GM21423 (cell line): ENCODE data around the gene CCDC137.
A peak's percentile ranks its signal among the peaks of the same experiment; 100 is the strongest.
"Not testable (repeated sequence)": the region's sequence is repeated elsewhere in the genome, so short reads cannot be mapped to it uniquely, and the experiment has no call there.

Experiments
- ATAC-seq: cut with Tn5 transposase; IDR thresholded peaks from one replicate; pipeline ENCODE4 v1.9.1; 2021; ENCODE audit warnings: mild to moderate bottlenecking, moderate library complexity; ENCODE audit not compliant: unreplicated experiment

The CCDC137 gene

DNA sequence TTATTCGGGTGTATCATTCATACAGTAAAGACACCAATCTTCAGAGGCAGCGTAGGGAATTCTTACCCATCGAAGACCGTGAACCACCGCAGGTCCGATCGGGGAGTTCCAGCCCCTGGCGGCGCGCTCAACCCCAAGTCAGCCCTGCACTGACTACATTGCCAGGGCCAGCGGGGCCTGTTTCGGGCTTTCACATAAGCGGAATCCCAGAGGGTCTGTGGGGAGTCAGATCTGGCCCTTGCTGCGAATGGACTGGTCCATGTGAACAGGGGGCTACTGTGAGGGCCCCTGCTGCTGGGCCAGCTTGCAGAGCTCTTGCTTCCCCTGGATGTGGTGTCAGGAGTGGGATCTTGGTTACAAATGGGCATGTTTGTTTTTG is 17.8 kb upstream of the CCDC137 start:
- ATAC-seq: no peak

GRCh38 chr17:81650951-81651350 is 15.6 kb upstream of the CCDC137 start:
- ATAC-seq: no peak

DNA sequence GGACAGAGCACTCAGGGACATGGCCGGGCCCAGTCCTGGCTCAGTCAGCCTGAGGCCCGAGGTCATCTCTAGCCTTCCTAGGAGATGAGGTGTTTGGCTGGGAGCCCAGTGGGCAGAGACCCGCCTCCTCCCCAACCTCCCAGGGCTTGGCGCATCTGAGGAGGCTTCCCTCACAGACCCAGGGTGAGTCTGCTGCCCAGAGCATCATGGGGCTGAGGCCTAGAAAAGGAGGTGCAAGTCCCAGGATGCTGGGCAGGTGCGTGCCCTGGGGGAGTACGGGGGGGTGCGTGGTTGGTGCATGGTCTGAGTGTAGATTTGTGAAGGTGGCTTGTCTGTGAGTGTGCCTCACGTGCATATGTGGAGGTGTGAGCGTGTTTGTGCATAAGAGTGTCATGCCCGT is 14.8 kb upstream of the CCDC137 start:
- ATAC-seq: no peak

DNA sequence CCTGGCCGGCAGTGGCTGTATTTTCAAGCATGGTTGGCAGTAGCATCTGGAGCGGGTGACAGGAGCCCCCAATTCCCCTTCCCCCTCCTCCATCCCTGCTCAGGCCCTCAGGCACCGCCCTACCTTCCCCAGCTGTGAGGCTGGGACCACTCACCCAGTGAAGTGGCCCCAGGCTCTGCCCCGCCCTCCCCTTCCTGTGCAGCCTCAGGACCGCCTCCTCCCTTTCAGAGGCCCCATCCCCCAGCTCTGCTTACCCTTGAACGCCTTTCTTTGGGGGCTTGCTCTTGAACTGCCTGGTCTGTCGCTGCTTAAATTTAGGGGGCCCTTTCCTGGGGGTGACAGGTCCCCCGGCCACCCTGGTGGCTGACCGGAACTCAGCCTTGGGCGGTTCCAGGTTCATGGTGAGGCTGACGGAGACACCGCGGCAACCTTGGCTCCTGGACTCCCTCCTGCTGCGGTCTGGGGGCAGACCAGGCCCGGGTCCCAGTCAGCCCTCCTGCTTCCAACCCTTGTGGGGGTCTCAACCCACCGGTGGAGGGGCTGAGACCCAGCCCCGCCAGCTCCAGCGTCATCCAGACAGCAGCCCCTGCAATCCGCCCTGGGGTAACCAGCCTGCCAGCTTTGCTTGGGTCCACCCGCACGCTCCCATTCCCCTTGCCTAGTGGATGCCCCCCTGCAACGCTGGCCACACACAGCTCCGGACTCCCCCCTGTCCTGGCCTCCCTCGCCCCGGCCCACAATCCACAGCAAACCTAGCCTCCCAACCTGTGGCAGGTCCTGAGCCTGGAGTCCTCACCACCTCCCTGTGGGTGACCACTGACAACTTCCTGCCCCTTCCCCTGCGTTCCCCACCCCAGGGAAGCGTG is 13.4 kb upstream of the CCDC137 start:
- no peak for ATAC-seq

DNA sequence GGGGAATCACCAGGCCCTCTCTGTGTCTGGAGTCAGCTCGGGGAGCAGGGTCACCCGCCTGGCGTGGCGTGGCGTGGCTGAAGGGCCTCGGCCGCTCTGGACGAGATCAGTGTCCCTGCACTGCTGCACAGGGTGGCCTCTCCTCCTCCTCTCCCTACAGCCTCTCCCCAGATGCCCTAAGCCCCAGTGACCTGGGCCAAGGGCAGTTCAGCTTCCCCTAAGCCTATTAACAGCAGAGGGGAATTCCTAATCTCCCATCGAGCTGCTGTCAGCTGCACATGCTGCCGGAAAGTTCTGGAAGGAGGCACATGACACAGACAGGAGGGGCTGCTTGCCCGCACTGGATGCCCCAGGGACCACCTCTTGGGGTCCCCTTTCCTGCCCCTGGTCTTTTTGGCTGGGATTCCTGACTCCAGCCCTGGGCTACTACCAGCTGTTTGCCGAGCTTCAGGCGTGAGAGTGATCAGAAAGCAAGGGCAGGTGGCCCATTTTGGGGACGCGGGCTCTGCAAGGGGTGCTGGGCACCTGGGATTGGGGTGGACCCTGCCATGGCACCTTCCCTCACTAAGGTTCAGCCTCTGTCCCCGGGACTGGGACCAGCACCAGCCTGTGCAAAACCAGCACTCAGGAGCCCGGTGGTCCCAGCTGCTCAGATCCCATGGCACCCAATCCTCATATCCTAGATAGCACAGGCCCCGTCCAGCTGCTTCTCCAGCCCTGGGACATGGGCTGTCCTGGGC is 11.0 kb upstream of the CCDC137 start:
- ATAC-seq: no peak

DNA sequence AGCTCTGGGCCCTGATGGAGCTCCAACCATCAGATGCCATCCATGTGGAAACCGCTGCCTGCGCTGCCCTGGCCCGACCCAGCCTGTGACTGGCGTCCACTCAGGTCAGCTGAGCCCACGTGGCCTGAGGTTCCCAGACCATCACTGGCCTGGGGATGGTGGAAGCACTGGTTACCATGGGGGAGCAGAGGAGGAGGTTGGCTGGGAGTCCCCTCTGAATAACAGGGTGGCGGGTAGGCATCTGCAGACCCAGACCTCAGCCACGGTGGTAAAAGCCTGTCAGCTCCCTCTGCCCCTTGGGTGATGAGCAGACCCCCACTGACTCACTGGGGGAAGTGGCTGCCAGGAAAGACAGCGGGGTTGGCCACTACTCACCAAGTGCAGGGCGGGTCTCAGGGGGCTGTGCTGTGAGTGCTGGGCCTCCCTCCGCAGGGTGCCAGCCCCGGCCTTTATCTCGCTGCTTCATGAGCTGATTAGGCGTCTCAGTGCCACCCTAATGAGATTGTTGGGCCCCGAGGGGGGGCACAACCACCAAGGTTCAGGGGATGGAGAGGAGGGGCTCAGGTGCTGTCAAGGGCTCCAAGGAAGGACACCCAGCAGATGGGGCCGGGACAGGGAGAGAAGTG is 10.3 kb upstream of the CCDC137 start, which contains the start of gene PDE6G:
PDE6G (minus strand) TSS at position 425 of the 626 bp plus-strand sequence. CDS start 3,237 bp downstream, outside the sequence.
- ATAC-seq: no peak

GRCh38 chr17:81656835-81657234 is 9.7 kb upstream of the CCDC137 start:
- no peak for ATAC-seq

GRCh38 chr17:81659038-81659437 is 7.5 kb upstream of the CCDC137 start:
- no peak for ATAC-seq

- ATAC-seq: no peak
Measured at GRCh38 chr17:81660441-81660840, 6.1 kb upstream of the CCDC137 start.

DNA sequence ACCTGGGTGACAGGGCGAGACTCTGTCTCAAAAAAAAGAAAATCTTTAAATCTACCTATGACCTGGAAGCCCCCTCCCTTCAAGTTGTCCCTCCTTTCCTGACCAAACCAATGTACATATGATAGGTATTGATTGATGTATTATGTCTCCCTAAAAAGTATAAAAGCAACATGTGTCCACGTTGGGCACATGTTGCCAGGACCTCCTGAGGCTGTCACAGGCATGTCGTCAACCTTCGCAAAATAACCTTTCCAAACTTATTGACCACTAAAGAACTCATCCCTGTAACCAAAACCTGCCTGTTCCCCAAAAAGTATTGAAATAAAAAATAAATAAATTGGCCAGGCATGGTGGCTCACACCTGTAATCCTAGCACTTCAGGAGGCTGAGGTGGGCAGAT is 4.5 kb upstream of the CCDC137 start:
- ATAC-seq: no peak

DNA sequence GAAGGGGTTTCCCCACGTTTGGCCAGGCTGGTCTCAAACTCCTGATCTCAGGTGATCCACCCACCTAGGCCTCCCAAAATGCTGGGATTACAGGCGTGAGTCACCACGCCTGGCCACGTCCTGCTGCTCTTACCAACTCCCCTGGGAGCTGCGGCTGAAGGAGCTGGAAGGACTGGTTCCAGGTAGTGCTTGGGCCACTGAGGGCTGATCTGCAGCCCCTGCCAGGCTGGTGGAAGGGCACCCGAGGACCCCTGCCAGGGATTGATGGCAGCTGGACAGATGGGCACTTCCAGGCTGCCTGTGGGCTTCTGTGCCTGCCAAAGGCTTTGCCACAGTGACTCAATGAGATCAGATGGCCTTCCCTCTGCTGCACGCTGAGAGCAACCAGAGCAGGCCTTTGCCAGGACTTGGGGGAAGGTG is 2.5 kb upstream of the CCDC137 start:
- no peak for ATAC-seq

GRCh38 chr17:81665205-81666091 is 1.1 kb upstream of the CCDC137 start:
- no peak for ATAC-seq

DNA sequence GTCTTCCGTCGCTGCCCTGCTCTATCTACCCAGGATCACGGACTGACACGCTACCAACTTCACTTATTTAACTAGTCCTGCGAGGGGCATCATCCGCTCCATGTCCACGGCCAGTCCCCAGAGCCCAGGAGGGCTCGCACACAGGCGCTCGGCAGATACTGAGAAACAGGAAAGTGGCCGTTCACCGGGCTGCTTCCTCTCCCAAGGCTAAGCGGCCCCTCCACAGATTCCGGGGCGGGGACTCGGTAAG is 520 bp upstream of the CCDC137 start:
- peak; percentile 15 for ATAC-seq

DNA sequence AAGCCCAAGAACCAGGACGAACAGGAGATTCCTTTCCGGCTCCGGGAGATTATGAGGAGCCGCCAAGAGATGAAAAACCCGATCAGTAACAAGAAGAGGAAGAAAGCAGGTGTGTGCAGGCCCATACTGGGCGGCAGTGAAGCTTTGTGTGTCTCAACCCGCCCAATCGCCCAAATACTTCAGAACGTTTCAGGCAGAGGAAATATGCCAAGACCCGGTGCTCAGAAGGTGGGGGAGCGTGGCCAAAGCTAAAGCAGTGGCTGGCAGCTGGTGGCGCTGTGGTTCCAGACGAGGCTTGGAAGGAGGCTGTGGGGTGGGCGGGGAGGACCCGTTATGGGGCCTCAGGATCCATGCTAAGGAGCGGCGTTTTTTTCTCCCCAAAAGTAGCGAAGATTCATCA is 1.2 kb downstream of the CCDC137 start:
- ATAC-seq: no peak

DNA sequence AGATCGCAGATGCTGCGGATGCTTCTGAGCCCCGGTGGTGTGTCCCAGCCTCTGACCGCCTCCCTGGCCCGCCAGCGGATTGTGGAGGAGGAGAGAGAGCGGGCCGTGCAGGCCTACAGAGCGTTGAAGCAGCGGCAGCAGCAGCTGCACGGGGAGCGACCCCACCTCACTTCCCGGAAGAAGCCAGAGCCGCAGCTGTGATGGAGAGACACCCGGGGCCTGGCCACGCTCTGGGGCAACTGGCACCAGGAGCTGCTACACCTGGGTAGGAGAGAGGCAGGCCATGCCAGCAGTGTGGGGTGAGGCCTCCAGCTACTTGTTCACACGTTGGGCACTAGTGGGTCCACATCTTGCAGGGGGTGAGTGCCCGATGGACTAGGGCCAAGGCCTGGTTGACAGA is 6.0 kb downstream of the CCDC137 start:
- no peak for ATAC-seq

- no peak for ATAC-seq
Measured at GRCh38 chr17:81672954-81673353, 6.4 kb downstream of the CCDC137 start.

DNA sequence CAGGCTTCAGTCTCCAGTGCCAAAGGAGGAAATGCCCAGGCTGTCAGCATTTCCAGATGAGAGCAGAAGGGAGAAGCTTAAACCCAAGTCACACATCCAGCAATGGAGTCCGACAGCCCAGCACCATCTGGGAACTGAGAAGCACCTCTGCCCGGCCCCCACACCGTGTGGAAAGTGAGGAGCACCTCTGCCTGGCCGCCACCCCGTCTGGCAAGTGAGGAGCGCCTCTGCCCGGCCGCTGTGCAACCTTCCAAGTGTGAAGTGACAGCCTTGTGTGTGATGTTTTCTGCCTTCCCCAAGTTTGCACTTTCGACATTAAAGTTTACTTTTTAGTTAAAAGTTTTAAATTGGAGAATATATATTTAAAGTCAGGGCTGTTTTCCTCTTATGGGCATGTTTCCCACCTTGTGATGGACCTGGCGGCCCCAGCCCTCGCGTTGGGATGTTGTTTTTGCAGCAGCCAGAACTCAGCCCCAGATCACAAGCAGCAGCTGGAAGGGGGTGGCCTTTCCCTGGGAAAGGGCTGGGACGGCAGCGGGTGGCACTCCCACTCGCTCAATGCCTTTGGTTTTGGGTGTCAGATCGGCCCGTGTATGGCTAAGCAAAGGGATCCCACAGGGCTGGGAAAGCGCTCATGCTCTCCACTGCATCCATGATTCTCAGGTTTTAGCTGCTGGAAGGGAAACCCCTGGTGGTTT is 7.2 kb downstream of the CCDC137 start:
- no peak for ATAC-seq

DNA sequence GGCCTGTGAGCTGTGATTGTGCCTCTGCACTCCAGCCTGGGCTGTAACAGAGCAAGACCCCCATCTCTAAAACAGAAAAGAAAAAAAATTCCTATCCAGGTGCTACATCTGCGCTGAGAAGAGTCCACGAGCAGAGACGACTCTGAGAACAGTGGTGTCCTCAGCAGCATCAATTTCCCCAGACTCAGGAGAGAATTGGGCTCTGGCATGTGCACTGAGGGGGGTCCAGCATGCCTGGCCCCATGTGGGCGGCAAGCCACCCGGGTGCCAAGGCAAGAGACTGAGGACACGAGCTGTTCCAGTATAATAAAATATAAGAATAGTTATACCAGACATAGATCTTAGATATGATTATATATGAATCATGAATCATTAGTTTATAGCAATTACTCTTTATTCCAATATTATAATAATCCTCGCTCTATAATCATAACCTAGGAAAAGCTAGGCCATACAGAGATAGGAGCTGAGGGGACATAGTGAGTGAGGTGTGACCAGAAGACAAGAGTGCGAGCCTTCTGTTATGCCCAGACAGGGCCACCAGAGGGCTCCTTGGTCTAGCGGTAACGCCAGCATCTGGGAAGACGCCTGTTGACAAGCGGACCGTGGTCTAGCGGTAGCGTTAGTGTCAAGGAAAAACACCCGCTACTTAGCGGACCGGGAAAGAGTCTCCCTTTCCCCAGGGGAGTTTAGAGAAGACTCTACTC is 9.1 kb downstream of the CCDC137 start:
- ATAC-seq: not testable (repeated sequence)

- ATAC-seq: no peak
Measured at GRCh38 chr17:81676906-81677305, 10.4 kb downstream of the CCDC137 start.

DNA sequence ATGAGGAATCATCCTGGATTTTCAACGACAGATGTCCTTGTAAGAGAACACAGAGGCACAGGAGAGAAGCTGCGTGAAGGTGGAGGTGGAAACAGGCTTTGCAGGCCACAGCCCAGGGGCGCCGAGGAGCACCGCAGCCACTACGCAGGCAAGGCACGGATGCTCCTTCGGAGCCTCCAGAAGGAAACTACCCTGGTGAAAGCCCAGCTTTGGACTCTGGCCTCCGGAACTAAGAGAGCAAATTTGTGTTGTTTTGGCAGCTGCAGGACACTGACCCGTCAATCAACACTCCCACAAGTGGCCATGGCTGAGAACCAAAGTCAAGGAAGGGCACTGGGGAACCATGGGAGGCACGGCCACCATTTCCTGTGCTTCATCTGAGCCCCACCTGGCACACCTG is 13.6 kb downstream of the CCDC137 start:
- ATAC-seq: no peak
